GM12878 (cell line): ENCODE data around the gene BECN2.
"Not testable (repeated sequence)": the region's sequence is repeated elsewhere in the genome, so short reads cannot be mapped to it uniquely, and the experiment has no call there.

Experiments
- POLR2A ChIP-seq: IDR thresholded peaks from 2 replicates; pipeline ENCODE4 v1.6.1; 2011; ENCODE audit warnings: low read depth, mild to moderate bottlenecking, low read length
- TF ChIP-seq, protein P1 (sequence below), 3 experiments: IDR thresholded peaks in 2 of 3; conservative IDR thresholded peaks in 1 of 3; 2 replicates each; pipeline ENCODE4 v1.5.1; 2011; ENCODE audit warnings: low read depth in 3 of 3, low read length in 3 of 3, mild to moderate bottlenecking in 3 of 3, control low read depth in 2 of 3, moderate library complexity in 2 of 3, inconsistent platforms in 1 of 3, mixed read lengths in 1 of 3; ENCODE audit not compliant: control insufficient read depth in 2 of 3, insufficient read depth in 1 of 3; ENCODE audit errors: extremely low read depth in 1 of 3

DNA sequence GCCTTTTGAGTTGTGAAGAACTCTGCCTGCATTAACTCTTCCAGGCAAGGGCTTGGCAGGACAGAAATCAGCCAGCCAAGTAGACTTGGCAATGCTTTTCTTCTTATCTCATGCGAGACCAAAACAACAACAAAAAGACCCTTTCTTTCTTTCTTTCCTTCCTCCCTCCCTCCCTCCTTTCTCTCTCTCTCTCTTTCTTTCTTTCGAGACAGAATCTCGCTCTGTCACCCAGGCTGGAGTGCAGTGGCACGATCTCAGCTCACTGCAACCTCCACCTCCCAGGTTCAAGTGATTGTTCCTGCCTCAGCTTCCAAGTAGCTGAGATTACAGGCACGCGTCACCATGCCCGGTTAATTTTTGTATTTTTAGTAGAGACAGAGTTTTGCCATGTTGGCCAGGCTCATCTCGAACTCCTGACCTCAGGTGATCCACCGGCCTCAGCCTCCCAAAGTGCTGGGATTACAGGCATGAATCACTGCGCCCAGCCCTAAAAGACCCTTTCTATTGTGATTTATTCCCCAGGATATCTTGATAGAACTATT is 30.9 kb downstream of the BECN2 start:
- TF ChIP-seq, protein P1, sequence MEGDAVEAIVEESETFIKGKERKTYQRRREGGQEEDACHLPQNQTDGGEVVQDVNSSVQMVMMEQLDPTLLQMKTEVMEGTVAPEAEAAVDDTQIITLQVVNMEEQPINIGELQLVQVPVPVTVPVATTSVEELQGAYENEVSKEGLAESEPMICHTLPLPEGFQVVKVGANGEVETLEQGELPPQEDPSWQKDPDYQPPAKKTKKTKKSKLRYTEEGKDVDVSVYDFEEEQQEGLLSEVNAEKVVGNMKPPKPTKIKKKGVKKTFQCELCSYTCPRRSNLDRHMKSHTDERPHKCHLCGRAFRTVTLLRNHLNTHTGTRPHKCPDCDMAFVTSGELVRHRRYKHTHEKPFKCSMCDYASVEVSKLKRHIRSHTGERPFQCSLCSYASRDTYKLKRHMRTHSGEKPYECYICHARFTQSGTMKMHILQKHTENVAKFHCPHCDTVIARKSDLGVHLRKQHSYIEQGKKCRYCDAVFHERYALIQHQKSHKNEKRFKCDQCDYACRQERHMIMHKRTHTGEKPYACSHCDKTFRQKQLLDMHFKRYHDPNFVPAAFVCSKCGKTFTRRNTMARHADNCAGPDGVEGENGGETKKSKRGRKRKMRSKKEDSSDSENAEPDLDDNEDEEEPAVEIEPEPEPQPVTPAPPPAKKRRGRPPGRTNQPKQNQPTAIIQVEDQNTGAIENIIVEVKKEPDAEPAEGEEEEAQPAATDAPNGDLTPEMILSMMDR (IDR thresholded peaks at IDR 0.05 in 2 of 3, conservative IDR thresholded peaks at IDR 0.05 in 1 of 3; ENCODE audit: control insufficient read depth in 2 of 3, extremely low read depth in 1 of 3, insufficient read depth in 1 of 3, low read depth in 3 of 3, low read length in 3 of 3) = not testable (repeated sequence)
- not testable (repeated sequence) for TF ChIP-seq POLR2A
